ENCODE results near the gene DDX27. TPM values are rescaled to one million over a fixed set of nuclear protein-coding genes. Genes with fewer than 3 reads are reported as not detected.

DDX27 gene
- total and polyA plus RNA-seq, 2 of the 13 experiments (the other 11 are each of a cell fraction or from before 2014, with no cell fraction given): 42.6 to 72.8 TPM

- TF ChIP-seq, protein P1, sequence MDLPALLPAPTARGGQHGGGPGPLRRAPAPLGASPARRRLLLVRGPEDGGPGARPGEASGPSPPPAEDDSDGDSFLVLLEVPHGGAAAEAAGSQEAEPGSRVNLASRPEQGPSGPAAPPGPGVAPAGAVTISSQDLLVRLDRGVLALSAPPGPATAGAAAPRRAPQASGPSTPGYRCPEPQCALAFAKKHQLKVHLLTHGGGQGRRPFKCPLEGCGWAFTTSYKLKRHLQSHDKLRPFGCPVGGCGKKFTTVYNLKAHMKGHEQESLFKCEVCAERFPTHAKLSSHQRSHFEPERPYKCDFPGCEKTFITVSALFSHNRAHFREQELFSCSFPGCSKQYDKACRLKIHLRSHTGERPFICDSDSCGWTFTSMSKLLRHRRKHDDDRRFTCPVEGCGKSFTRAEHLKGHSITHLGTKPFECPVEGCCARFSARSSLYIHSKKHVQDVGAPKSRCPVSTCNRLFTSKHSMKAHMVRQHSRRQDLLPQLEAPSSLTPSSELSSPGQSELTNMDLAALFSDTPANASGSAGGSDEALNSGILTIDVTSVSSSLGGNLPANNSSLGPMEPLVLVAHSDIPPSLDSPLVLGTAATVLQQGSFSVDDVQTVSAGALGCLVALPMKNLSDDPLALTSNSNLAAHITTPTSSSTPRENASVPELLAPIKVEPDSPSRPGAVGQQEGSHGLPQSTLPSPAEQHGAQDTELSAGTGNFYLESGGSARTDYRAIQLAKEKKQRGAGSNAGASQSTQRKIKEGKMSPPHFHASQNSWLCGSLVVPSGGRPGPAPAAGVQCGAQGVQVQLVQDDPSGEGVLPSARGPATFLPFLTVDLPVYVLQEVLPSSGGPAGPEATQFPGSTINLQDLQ (CRISPR knock-in tag; IDR thresholded peaks at IDR 0.05): no peak
- TF ChIP-seq JUN (CRISPR knock-in tag; IDR thresholded peaks at IDR 0.05) (no peak), ZNF563 (CRISPR knock-in tag; IDR thresholded peaks at IDR 0.05) (0 out of 2 replicates have a peak, but pooled peaks have one; percentile 23), NFYB (CRISPR knock-in tag; IDR thresholded peaks at IDR 0.05) (no peak), TFAP4 (IDR thresholded peaks at IDR 0.05; ENCODE audit: borderline replicate concordance, low read depth) (no peak), ZNF615 (CRISPR knock-in tag; IDR thresholded peaks at IDR 0.05; ENCODE audit: borderline replicate concordance) (no peak), CTCF (CRISPR knock-in tag; IDR thresholded peaks at IDR 0.05) (no peak), ZNF747 (CRISPR knock-in tag; IDR thresholded peaks at IDR 0.05; ENCODE audit: borderline replicate concordance) (no peak), BRCA1 (CRISPR knock-in tag; IDR thresholded peaks at IDR 0.05) (0 out of 2 replicates have a peak, but pooled peaks have one; percentile 44), PCBP2 (optimal IDR thresholded peaks at IDR 0.05; ENCODE audit: low read depth, low read length, poor library complexity, severe bottlenecking) (no peak)
- TF ChIP-seq, protein P2, sequence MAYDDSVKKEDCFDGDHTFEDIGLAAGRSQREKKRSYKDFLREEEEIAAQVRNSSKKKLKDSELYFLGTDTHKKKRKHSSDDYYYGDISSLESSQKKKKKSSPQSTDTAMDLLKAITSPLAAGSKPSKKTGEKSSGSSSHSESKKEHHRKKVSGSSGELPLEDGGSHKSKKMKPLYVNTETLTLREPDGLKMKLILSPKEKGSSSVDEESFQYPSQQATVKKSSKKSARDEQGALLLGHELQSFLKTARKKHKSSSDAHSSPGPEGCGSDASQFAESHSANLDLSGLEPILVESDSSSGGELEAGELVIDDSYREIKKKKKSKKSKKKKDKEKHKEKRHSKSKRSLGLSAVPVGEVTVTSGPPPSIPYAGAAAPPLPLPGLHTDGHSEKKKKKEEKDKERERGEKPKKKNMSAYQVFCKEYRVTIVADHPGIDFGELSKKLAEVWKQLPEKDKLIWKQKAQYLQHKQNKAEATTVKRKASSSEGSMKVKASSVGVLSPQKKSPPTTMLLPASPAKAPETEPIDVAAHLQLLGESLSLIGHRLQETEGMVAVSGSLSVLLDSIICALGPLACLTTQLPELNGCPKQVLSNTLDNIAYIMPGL (CRISPR knock-in tag; IDR thresholded peaks at IDR 0.05; ENCODE audit: borderline replicate concordance in 1 of 2, low read depth in 1 of 2): 0 out of 4 replicates have a peak, but pooled peaks of 1 of the 2 experiments have one; percentile 4
Measured at GRCh38 chr20:49280463-49281058, 61.3 kb downstream of the DDX27 start (continued).
